HL-60 (cell line): ENCODE results near the gene TMEM254.

Source experiments
- DNase-seq, 2 experiments: peaks; one replicate each; pipeline ENCODE4 v3.0.0-alpha.2; 2010 to 2020; ENCODE audit warnings: low read depth in 1 of 2, low spot score in 1 of 2
- H3K27ac ChIP-seq: fragments of 250-450 bp; sonication (Bioruptor Pico); replicated peaks from 2 replicates; pipeline ENCODE4 v1.5.1; 2020; ENCODE audit warnings: mild to moderate bottlenecking, moderate library complexity
- H3K27me3 ChIP-seq: fragments of 250-450 bp; sonication (Bioruptor Pico); 2 replicates; pipeline ENCODE4 v1.5.1; 2021; ENCODE audit warnings: mild to moderate bottlenecking, moderate library complexity; ENCODE audit not compliant: insufficient read depth, poor library complexity, severe bottlenecking
- H3K4me3 ChIP-seq: replicated peaks from 2 replicates; pipeline ENCODE4 v1.5.1; 2011; ENCODE audit warnings: mild to moderate bottlenecking, control low read depth, low read length; ENCODE audit not compliant: insufficient read depth
- CTCF ChIP-seq: IDR thresholded peaks from one replicate; pipeline ENCODE4 v1.5.1; 2011; ENCODE audit warnings: low read length, control low read depth, inconsistent platforms; ENCODE audit not compliant: insufficient read depth
- GABPA ChIP-seq: IDR thresholded peaks from 2 replicates; pipeline ENCODE4 v1.6.1; 2012; ENCODE audit warnings: low read depth
- POLR2AphosphoS5 ChIP-seq: IDR thresholded peaks from 2 replicates; pipeline ENCODE4 v1.6.1; 2012; ENCODE audit warnings: low read depth
- REST ChIP-seq: IDR thresholded peaks from 2 replicates; pipeline ENCODE4 v1.6.1; 2012; ENCODE audit warnings: low read depth; ENCODE audit not compliant: insufficient replicate concordance
- SPI1 ChIP-seq: IDR thresholded peaks from 2 replicates; pipeline ENCODE4 v1.6.1; 2012; ENCODE audit warnings: low read depth, mild to moderate bottlenecking, borderline replicate concordance

The TMEM254 gene

GRCh38 chr10:80136134-80136571, 57.7 kb downstream of the TMEM254 start:
- Histone ChIP-seq H3K27me3 (peaks cover 10% of the 10 kb centered on the region), H3K4me3 (no peak overlapping the region), H3K27ac (no peak overlapping the region)
- no peak for DNase-seq
- TF ChIP-seq GABPA (no peak), CTCF (no peak), SPI1 (no peak), REST (no peak), POLR2AphosphoS5 (no peak)

GRCh38 chr10:80137031-80137862, 58.8 kb downstream of the TMEM254 start:
- H3K27me3 ChIP-seq: peaks cover 5% of the 10 kb centered on the region
- H3K27ac ChIP-seq: no peak overlapping the region
- no peak overlapping the region for H3K4me3 ChIP-seq
- no peak for DNase-seq
- TF ChIP-seq SPI1 (no peak), REST (no peak), POLR2AphosphoS5 (no peak), CTCF (no peak), GABPA (no peak)

- DNase-seq: no peak
- H3K27me3 ChIP-seq: peaks cover 3% of the 10 kb centered on the region
- no peak for TF ChIP-seq CTCF
- no peak for TF ChIP-seq GABPA
- TF ChIP-seq SPI1: no peak
- no peak for TF ChIP-seq REST
- TF ChIP-seq POLR2AphosphoS5: no peak
- H3K27ac ChIP-seq: no peak overlapping the region
- H3K4me3 ChIP-seq: no peak overlapping the region
Observed at GRCh38 chr10:80137920-80138319, 59.5 kb downstream of the TMEM254 start.
